RWPE2 (cell line): Measurements from ENCODE around the gene RWDD3.

Experiments
- ATAC-seq: fragments of 200-7000 bp; cut with Tn5 transposase; 3 replicates; pipeline ENCODE4 v1.9.1; 2021; ENCODE audit warnings: low read depth
- DNase-seq: peaks from one replicate; pipeline ENCODE4 v3.0.0-alpha.2; 2020; ENCODE audit warnings: low spot score
- H3K27ac ChIP-seq: fragments of 450-650 bp; 2 replicates; pipeline ENCODE4 v1.5.1; 2017; ENCODE audit warnings: mild to moderate bottlenecking; ENCODE audit not compliant: poor library complexity, severe bottlenecking
- H3K27me3 ChIP-seq: fragments of 250-450 bp; sonication (Bioruptor Pico); 2 replicates; pipeline ENCODE4 v1.5.1; 2021; ENCODE audit warnings: mild to moderate bottlenecking, moderate library complexity; ENCODE audit not compliant: insufficient read depth, poor library complexity, severe bottlenecking
- H3K36me3 ChIP-seq: fragments of 250-450 bp; sonication (Bioruptor Pico); 2 replicates; pipeline ENCODE4 v1.5.1; 2020; ENCODE audit warnings: low read depth, mild to moderate bottlenecking, moderate library complexity
- H3K4me1 ChIP-seq: fragments of 250-450 bp; sonication (Bioruptor Pico); 2 replicates; pipeline ENCODE4 v1.5.1; 2021; ENCODE audit warnings: mild to moderate bottlenecking, moderate library complexity; ENCODE audit not compliant: insufficient read depth, poor library complexity, severe bottlenecking
- H3K4me3 ChIP-seq: fragments of 250-450 bp; sonication (Bioruptor Pico); 2 replicates; pipeline ENCODE4 v1.5.1; 2021; ENCODE audit warnings: mild to moderate bottlenecking, moderate library complexity; ENCODE audit not compliant: severe bottlenecking
- H3K9me3 ChIP-seq: fragments of 250-450 bp; sonication (Bioruptor Pico); 2 replicates; pipeline ENCODE4 v1.5.1; 2021; ENCODE audit warnings: mild to moderate bottlenecking, moderate library complexity; ENCODE audit not compliant: severe bottlenecking
- CTCF ChIP-seq: fragments of 450-650 bp; IDR thresholded peaks from one replicate; pipeline ENCODE4 v1.5.1; 2017; ENCODE audit warnings: mild to moderate bottlenecking, moderate library complexity; ENCODE audit not compliant: poor library complexity, severe bottlenecking

The RWDD3 gene

GRCh38 chr1:95233737-95234500 lies at the start of gene RWDD3:
Gene RWDD3 (plus strand): TSS chr1:95234210. CDS start chr1:95234231, 21 bp downstream.
- Histone ChIP-seq H3K9me3 (no peaks in the 10 kb centered on the region), H3K36me3 (no peaks in the 10 kb centered on the region), H3K27me3 (no peaks in the 10 kb centered on the region), H3K4me1 (no peaks in the 10 kb centered on the region), H3K27ac (peak within 1 kb of the TSS; percentile 30), H3K4me3 (peak within 1 kb of the TSS; percentile 65)
- ATAC-seq, result peak; percentile 91
- DNase-seq, result peak; percentile 91
- peak; percentile 97 for TF ChIP-seq CTCF

GRCh38 chr1:95186149-95186548 lies 47.9 kb upstream of the RWDD3 start:
- no peaks in the 10 kb centered on the region for H3K36me3 ChIP-seq
- ATAC-seq (no peak), DNase-seq (no peak)
- no peaks in the 10 kb centered on the region for H3K27me3 ChIP-seq
- no peak overlapping the region for H3K4me3 ChIP-seq
- H3K4me1 ChIP-seq, result no peaks in the 10 kb centered on the region
- no peak overlapping the region for H3K27ac ChIP-seq
- no peaks in the 10 kb centered on the region for H3K9me3 ChIP-seq
- TF ChIP-seq CTCF, result no peak

GRCh38 chr1:95193591-95193990 lies 40.4 kb upstream of the RWDD3 start:
- TF ChIP-seq CTCF, result no peak
- Histone ChIP-seq H3K27me3 (no peaks in the 10 kb centered on the region), H3K27ac (no peak overlapping the region), H3K4me1 (peaks cover 6% of the 10 kb centered on the region), H3K36me3 (no peaks in the 10 kb centered on the region), H3K9me3 (no peaks in the 10 kb centered on the region), H3K4me3 (no peak overlapping the region)
- no peak for ATAC-seq
- DNase-seq, result no peak

GRCh38 chr1:95195046-95195445 lies 39.0 kb upstream of the RWDD3 start:
- H3K27me3 ChIP-seq, result no peaks in the 10 kb centered on the region
- H3K27ac ChIP-seq, result no peak overlapping the region
- peaks cover 6% of the 10 kb centered on the region for H3K4me1 ChIP-seq
- no peak for TF ChIP-seq CTCF
- no peak for ATAC-seq
- H3K9me3 ChIP-seq, result no peaks in the 10 kb centered on the region
- H3K4me3 ChIP-seq, result no peak overlapping the region
- H3K36me3 ChIP-seq, result no peaks in the 10 kb centered on the region
- no peak for DNase-seq

GRCh38 chr1:95196017-95196416 lies 38.0 kb upstream of the RWDD3 start:
- Histone ChIP-seq H3K36me3 (no peaks in the 10 kb centered on the region), H3K27ac (no peak overlapping the region), H3K9me3 (no peaks in the 10 kb centered on the region), H3K27me3 (no peaks in the 10 kb centered on the region), H3K4me3 (no peak overlapping the region), H3K4me1 (peaks cover 6% of the 10 kb centered on the region)
- DNase-seq (no peak), ATAC-seq (no peak)
- no peak for TF ChIP-seq CTCF
